ENCODE measurements around the gene BABAM2.

The BABAM2 gene

GRCh38 chr2:28351621-28352020, 461.1 kb downstream of the BABAM2 start:
- H3K4me3 Mint-ChIP-seq: no peak overlapping the region
- CTCF ChIA-PET: no interaction called here
- DNase-seq: no peak
- no peaks in the 10 kb centered on the region for H3K9me3 Mint-ChIP-seq
- H3K4me1 Mint-ChIP-seq: peaks cover 62% of the 10 kb centered on the region
- H3K27me3 Mint-ChIP-seq: peaks cover 32% of the 10 kb centered on the region
- H3K36me3 Mint-ChIP-seq: peaks cover 8% of the 10 kb centered on the region
- no peak overlapping the region for H3K27ac Mint-ChIP-seq

GRCh38 chr2:28352104-28352503, 461.6 kb downstream of the BABAM2 start:
- Mint-ChIP-seq H3K27ac (no peak overlapping the region), H3K9me3 (no peaks in the 10 kb centered on the region), H3K27me3 (peaks cover 28% of the 10 kb centered on the region), H3K4me1 (peaks cover 60% of the 10 kb centered on the region), H3K36me3 (peaks cover 8% of the 10 kb centered on the region), H3K4me3 (no peak overlapping the region)
- DNase-seq: no peak
- CTCF ChIA-PET: no interaction called here

GRCh38 chr2:28352610-28353195, 462.2 kb downstream of the BABAM2 start:
- Mint-ChIP-seq H3K27me3 (peaks cover 28% of the 10 kb centered on the region), H3K36me3 (peaks cover 5% of the 10 kb centered on the region), H3K4me3 (no peak overlapping the region), H3K27ac (no peak overlapping the region), H3K9me3 (no peaks in the 10 kb centered on the region), H3K4me1 (peaks cover 56% of the 10 kb centered on the region)
- no peak for DNase-seq
- CTCF ChIA-PET: no interaction called here

- Mint-ChIP-seq H3K4me3 (no peak overlapping the region), H3K9me3 (no peaks in the 10 kb centered on the region), H3K27ac (no peak overlapping the region), H3K27me3 (peaks cover 43% of the 10 kb centered on the region), H3K36me3 (peaks cover 7% of the 10 kb centered on the region), H3K4me1 (peaks cover 56% of the 10 kb centered on the region)
- CTCF ChIA-PET: no interaction called here
- DNase-seq: no peak
Measured at GRCh38 chr2:28354920-28355520, 464.5 kb downstream of the BABAM2 start.

GRCh38 chr2:28355521-28356094, 465.1 kb downstream of the BABAM2 start:
- Mint-ChIP-seq H3K4me3 (no peak overlapping the region), H3K36me3 (peaks cover 7% of the 10 kb centered on the region), H3K4me1 (peaks cover 56% of the 10 kb centered on the region), H3K27me3 (peaks cover 47% of the 10 kb centered on the region), H3K27ac (no peak overlapping the region), H3K9me3 (no peaks in the 10 kb centered on the region)
- CTCF ChIA-PET: no interaction called here
- no peak for DNase-seq

GRCh38 chr2:28356095-28356911, 465.8 kb downstream of the BABAM2 start:
- peaks cover 54% of the 10 kb centered on the region for H3K27me3 Mint-ChIP-seq
- CTCF ChIA-PET: no interaction called here
- peaks cover 7% of the 10 kb centered on the region for H3K36me3 Mint-ChIP-seq
- no peak for DNase-seq
- peaks cover 58% of the 10 kb centered on the region for H3K4me1 Mint-ChIP-seq
- H3K9me3 Mint-ChIP-seq: no peaks in the 10 kb centered on the region
- H3K27ac Mint-ChIP-seq: no peak overlapping the region
- H3K4me3 Mint-ChIP-seq: no peak overlapping the region

- Mint-ChIP-seq H3K27me3 (peaks cover 60% of the 10 kb centered on the region), H3K4me1 (peaks cover 61% of the 10 kb centered on the region), H3K36me3 (peaks cover 3% of the 10 kb centered on the region), H3K27ac (no peak overlapping the region), H3K4me3 (no peak overlapping the region), H3K9me3 (no peaks in the 10 kb centered on the region)
- CTCF ChIA-PET: no interaction called here
- DNase-seq: no peak
Measured at GRCh38 chr2:28357055-28357454, 466.5 kb downstream of the BABAM2 start.

- H3K27ac Mint-ChIP-seq: peak overlapping the region; percentile 94
- no peak overlapping the region for H3K4me3 Mint-ChIP-seq
- CTCF ChIA-PET: no interaction called here
- H3K9me3 Mint-ChIP-seq: no peaks in the 10 kb centered on the region
- peaks cover 3% of the 10 kb centered on the region for H3K36me3 Mint-ChIP-seq
- DNase-seq: no peak
- peaks cover 71% of the 10 kb centered on the region for H3K4me1 Mint-ChIP-seq
- peaks cover 59% of the 10 kb centered on the region for H3K27me3 Mint-ChIP-seq
Measured at GRCh38 chr2:28357948-28358667, 467.6 kb downstream of the BABAM2 start.

GRCh38 chr2:28358668-28359201, 468.2 kb downstream of the BABAM2 start:
- H3K27ac Mint-ChIP-seq: peak overlapping the region; percentile 94
- CTCF ChIA-PET: no interaction called here
- H3K4me1 Mint-ChIP-seq: peaks cover 77% of the 10 kb centered on the region
- H3K9me3 Mint-ChIP-seq: no peaks in the 10 kb centered on the region
- peak overlapping the region; percentile 45 for H3K4me3 Mint-ChIP-seq
- H3K36me3 Mint-ChIP-seq: peaks cover 2% of the 10 kb centered on the region
- DNase-seq: no peak
- peaks cover 64% of the 10 kb centered on the region for H3K27me3 Mint-ChIP-seq

GRCh38 chr2:28359222-28360057, 468.9 kb downstream of the BABAM2 start:
- Mint-ChIP-seq H3K4me1 (peaks cover 83% of the 10 kb centered on the region), H3K27ac (peak overlapping the region; percentile 94), H3K27me3 (peaks cover 71% of the 10 kb centered on the region), H3K36me3 (peaks cover 4% of the 10 kb centered on the region), H3K4me3 (peak overlapping the region; percentile 45), H3K9me3 (no peaks in the 10 kb centered on the region)
- CTCF ChIA-PET: interaction anchor here (1.1 kb wide), 1 partner anchor 17 kb away, joined by 3 read pairs; no protein-coding TSS in a partner anchor
- peak; percentile 90 for DNase-seq

GRCh38 chr2:28360058-28360717, 469.7 kb downstream of the BABAM2 start:
- Mint-ChIP-seq H3K27ac (peak overlapping the region; percentile 94), H3K4me1 (peaks cover 85% of the 10 kb centered on the region), H3K9me3 (no peaks in the 10 kb centered on the region), H3K4me3 (no peak overlapping the region), H3K27me3 (peaks cover 70% of the 10 kb centered on the region), H3K36me3 (peaks cover 4% of the 10 kb centered on the region)
- CTCF ChIA-PET: interaction anchor here (1.1 kb wide), 1 partner anchor 16 kb away, joined by 3 read pairs; no protein-coding TSS in a partner anchor
- DNase-seq: no peak

GRCh38 chr2:28360718-28361293, 470.3 kb downstream of the BABAM2 start:
- Mint-ChIP-seq H3K4me1 (peaks cover 89% of the 10 kb centered on the region), H3K27me3 (peaks cover 67% of the 10 kb centered on the region), H3K27ac (peak overlapping the region; percentile 55), H3K9me3 (no peaks in the 10 kb centered on the region), H3K36me3 (peaks cover 4% of the 10 kb centered on the region), H3K4me3 (no peak overlapping the region)
- CTCF ChIA-PET: no interaction called here
- DNase-seq: no peak

Data from activated naive CD4-positive, alpha-beta T cell treated with anti-CD3 and anti-CD28 coated beads, Interleukin-2, amount 10 ng/mL, durations not matched to agents 7 days and 5 days (primary cell).